D721Med (cell line): ENCODE measurements around the gene DUSP8.
"Not testable (repeated sequence)": the region's sequence is repeated elsewhere in the genome, so short reads cannot be mapped to it uniquely, and the experiment has no call there.

ENCODE experiments used
- DNase-seq: peaks from one replicate; pipeline ENCODE4 v3.0.0; 2011; ENCODE audit warnings: low spot score; ENCODE audit not compliant: insufficient read length
- FAIRE-seq: peaks from 2 replicates; lab custom pipeline; 2011; peaks lifted over from hg19 to GRCh38; lab: Jason Lieb, UNC
- TF ChIP-seq, protein P1 (sequence below): IDR thresholded peaks from 2 replicates; pipeline ENCODE4 v1.5.1; 2012; ENCODE audit warnings: mild to moderate bottlenecking, control low read depth; ENCODE audit not compliant: insufficient read depth; ENCODE audit errors: missing control alignments

The DUSP8 gene

DNA sequence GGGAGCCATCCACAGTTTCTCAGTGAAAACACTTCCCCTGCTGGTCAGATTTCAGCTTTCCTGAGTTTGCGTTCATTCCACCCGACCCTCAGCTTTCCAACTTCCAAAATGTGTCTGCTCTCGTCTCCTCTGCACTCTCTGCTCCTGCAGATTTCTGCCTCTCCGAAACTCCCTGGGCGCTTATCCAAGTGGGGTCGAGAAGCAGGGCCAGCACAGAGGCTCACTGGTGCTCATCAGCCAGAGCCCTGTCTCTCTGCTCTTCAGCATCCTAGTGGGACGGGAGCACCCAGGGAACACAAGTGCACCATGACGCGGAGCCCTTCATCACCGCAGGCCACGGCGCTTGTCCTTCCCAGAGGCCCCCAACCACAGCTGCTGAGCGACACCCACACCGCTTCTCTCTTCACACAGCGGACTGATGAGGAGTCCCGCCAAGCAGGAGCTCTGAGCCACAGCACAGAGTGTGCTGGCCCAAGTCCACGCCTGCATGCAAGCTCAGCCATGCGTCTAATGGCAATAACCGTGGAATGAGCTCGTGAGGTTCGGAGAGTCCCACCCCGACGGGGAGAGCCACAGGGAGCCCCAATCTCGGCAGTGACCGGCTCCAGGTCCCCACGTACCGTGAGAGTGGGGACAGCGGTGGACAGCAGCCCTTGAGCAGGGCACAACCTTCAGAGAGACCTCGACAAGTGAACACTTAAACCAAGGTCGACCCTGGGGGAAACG is 57.6 kb downstream of the DUSP8 start:
- DNase-seq (no peak), FAIRE-seq (no peak)
- TF ChIP-seq, protein P1, sequence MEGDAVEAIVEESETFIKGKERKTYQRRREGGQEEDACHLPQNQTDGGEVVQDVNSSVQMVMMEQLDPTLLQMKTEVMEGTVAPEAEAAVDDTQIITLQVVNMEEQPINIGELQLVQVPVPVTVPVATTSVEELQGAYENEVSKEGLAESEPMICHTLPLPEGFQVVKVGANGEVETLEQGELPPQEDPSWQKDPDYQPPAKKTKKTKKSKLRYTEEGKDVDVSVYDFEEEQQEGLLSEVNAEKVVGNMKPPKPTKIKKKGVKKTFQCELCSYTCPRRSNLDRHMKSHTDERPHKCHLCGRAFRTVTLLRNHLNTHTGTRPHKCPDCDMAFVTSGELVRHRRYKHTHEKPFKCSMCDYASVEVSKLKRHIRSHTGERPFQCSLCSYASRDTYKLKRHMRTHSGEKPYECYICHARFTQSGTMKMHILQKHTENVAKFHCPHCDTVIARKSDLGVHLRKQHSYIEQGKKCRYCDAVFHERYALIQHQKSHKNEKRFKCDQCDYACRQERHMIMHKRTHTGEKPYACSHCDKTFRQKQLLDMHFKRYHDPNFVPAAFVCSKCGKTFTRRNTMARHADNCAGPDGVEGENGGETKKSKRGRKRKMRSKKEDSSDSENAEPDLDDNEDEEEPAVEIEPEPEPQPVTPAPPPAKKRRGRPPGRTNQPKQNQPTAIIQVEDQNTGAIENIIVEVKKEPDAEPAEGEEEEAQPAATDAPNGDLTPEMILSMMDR = no peak

DNA sequence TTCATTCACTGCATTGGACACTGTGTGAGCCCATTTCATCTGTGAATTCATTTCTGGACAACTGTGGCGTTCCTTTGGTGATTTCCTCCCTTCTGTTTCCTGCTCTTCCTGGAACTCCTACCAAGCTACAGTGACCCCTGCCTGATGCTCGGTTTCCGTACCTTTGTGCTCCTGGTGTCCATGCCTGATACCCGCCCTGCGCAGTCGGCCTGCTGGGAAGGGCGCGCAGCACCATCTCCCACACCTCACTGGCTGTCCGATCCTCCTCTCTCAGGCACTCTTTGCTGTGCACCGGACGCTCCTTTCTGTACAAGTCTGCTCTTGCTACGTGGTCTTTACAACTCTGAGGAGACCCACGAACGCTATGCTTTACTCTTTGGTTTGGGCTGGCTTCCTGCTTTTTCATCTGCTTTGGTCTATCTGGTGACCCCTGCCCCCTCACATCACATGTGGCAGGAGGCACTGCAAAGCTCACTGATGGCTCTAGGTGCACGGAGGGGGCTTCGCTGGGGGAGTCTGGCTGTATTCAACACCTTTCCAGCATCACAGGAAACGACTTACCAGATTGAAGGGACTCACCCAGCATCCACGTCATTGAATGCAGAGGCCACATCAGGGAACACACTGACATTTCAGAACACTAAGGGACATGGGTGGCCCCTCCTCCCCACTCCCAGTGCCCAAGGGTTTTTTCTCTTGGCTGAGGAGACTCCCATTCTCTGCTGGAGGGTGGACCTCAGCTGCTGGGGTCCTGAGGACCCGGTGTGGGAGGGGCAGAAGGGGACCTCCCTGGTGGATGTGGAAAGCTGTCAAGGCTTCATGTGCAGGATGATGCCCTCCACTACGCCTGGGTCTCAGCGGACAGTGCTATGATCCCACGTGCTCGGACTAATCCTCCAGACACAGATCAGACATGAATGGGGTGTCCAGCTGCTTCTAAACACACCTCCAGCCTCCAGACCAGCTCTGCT is 58.5 kb downstream of the DUSP8 start:
- DNase-seq (no peak), FAIRE-seq (no peak)
- TF ChIP-seq, protein P1 = no peak

DNA sequence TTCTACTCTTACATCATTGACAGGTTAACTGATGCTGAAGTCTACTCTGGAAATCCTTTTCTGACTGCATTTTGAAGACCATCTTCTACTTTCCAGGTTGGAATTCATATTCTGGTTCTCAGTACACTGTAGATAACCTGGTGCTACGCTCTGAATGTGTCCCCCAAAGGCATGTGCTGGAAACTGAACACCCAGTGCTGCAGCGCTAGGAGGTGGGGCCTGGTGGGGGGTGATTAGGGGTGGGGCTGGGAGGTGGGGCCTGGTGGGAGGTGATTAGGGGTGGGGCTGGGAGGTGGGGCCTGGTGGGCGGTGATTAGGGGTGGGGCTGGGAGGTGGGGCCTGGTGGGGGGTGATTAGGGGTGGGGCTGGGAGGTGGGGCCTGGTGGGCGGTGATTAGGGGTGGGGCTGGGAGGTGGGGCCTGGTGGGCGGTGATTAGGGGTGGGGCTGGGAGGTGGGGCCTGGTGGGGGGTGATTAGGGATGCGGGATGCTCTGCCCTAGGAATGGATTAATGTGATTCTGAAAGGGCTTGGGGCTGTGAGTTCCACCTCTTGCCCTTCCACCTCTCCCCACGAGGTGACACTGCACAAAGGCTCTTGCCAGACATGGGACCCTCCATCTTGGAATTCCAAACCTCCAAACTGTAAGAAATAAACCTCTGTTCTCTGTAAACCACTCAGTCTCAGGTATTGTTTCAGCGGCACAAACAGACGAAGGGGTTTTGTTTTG is 59.4 kb downstream of the DUSP8 start:
- not testable (repeated sequence) for FAIRE-seq
- DNase-seq = peak; percentile 38

DNA sequence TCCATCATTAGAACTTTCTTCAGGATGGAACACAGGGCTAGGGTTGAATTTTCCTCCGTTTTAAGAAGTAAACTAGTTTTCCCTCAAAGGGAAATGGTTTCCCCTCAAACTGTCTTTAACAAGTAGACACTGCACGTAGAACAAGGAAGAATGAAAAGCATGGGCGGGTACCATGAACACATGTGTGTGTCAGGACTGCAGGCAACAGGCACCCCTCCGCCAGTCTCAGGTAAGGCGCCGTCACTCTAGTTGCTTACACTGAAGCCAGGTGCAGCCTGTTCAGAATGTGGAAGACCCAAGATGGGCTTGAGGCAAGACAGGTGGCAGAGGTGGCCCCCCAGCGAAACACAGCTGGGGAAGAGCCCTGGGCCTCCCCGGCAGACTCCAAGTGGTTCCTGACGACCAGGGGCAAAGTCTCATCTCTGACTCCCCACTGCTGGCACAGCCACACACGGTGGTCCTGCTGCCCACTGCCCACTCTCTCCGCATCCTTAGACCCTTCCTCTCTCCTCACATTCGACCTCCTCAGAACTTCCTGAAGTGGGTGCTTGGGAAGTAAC is 60.1 kb downstream of the DUSP8 start:
- no peak for DNase-seq
- TF ChIP-seq, protein P1 = no peak
- no peak for FAIRE-seq

DNA sequence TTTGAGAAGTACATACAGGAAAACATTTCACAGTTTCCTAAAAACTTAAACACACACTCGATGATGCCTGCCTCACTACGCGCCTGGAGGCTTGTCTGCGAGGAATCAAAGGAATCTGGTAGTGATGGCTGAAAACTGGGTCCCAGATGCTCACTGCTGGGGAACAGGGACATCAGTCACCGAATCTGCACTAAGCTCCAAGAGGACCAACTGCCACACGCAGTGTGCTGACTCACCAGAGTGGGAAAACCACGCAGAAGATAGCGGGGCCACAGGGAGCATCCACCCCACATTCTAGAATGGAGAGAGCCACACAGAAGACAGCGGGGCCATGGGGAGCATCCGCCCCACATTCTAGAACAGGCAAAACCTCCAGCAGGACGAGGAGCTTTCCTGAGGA is 61.1 kb downstream of the DUSP8 start:
- DNase-seq (no peak), FAIRE-seq (no peak)
- TF ChIP-seq, protein P1 = no peak

DNA sequence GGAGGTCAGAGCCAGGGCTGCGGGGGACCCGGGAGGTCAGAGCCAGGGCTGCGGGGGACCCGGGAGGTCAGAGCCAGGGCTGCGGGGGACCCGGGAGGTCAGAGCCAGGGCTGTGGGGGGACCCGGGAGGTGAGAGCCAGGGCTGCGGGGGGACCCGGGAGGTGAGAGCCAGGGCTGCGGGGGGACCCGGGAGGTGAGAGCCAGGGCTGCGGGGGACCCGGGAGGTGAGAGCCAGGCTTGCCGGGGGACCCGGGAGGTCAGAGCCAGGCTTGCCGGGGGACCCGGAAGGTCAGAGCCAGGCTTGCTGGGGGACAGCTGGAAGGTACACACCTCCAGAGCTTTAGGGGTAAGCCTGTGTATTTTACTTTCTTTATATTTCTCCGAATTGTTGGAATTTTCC is 61.7 kb downstream of the DUSP8 start:
- not testable (repeated sequence) for FAIRE-seq, DNase-seq

DNA sequence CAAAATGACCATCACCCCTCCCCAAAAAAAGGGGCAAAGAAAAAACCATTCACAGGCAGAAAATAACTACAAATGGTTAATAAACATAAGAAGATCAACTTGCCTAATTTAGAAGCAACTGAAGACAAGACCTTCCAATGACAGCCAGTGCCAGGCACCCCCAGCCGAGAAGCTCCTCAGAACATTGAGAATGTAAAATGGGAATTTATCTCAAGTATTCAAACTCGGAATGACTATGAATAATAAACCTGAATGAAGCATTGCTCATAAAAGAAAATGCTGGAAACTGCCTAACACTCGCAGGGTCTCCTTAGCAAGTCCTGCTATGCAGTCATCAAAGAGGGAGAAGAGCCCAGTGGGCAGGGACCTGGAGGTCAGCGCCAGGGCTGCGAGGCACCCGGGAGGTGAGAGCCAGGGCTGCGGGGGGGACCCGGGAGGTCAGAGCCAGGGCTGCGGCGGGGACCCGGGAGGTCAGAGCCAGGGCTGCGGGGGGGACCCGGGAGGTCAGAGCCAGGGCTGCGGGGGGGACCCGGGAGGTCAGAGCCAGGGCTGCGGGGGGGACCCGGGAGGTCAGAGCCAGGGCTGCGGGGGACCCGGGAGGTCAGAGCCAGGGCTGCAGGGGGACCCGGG is 62.3 kb downstream of the DUSP8 start:
- no peak for DNase-seq
- FAIRE-seq = no peak
- TF ChIP-seq, protein P1 = no peak
